ENCODE results near the gene SIRPA.

Gene SIRPA

GRCh38 chr20:1879369-1879768, 15.8 kb upstream of the SIRPA start:
- Histone ChIP-seq H3K79me1 (replicated peaks; ENCODE audit: low read length, poor library complexity, severe bottlenecking) (no peaks in the 10 kb centered on the region), H2BK120ac (ENCODE audit: low read depth, low read length) (no peak overlapping the region), H3K18ac (ENCODE audit: low read depth in 1 of 2, low read length in 2 of 2) (peak overlapping the region in 1 of 2 experiments; percentile 18), H3K27me3 (ENCODE audit: control insufficient read depth in 1 of 2, insufficient read depth in 1 of 2, low read length in 2 of 2) (peaks cover 38 to 85% of the 10 kb centered on the region in 2 experiments), H3K4me2 (ENCODE audit: low read length, poor library complexity, severe bottlenecking) (no peak overlapping the region), H3K23ac (ENCODE audit: low read length in 2 of 2) (no peak overlapping the region), H2BK5ac (ENCODE audit: low read depth, low read length, poor library complexity, severe bottlenecking) (no peak overlapping the region), H3K36me3 (ENCODE audit: control insufficient read depth in 1 of 2, insufficient read depth in 2 of 2, low read depth in 1 of 2, low read length in 2 of 2) (no peaks in the 10 kb centered on the region), H3K27ac (ENCODE audit: low read length, poor library complexity, severe bottlenecking) (no peak overlapping the region), H3K9me3 (ENCODE audit: control insufficient read depth, low read length) (no peaks in the 10 kb centered on the region), H2AK5ac (ENCODE audit: low read length, severe bottlenecking) (no peak overlapping the region), H3K14ac (ENCODE audit: low read length in 2 of 2) (no peak overlapping the region), H3K4ac (ENCODE audit: low read depth in 1 of 2, low read length in 2 of 2) (no peak overlapping the region), H3K4me3 (ENCODE audit: insufficient read depth in 1 of 2, low read depth in 1 of 2, low read length in 2 of 2) (no peak overlapping the region), H3K4me1 (ENCODE audit: control insufficient read depth, insufficient read depth, low read depth, low read length) (peaks cover 4% of the 10 kb centered on the region), H2BK15ac (ENCODE audit: low read depth, poor library complexity, severe bottlenecking) (no peak overlapping the region), H3K9ac (ENCODE audit: low read length) (no peak overlapping the region), H2BK12ac (ENCODE audit: low read length in 2 of 2) (no peak overlapping the region), H4K91ac (ENCODE audit: low read length) (no peak overlapping the region), H2AFZ (ENCODE audit: low read depth, low read length) (no peak overlapping the region), H4K8ac (ENCODE audit: low read length) (no peak overlapping the region)
- 83% methylated on average over 9 of the region's 9 CpGs for WGBS
- DNase-seq: no peak

DNA sequence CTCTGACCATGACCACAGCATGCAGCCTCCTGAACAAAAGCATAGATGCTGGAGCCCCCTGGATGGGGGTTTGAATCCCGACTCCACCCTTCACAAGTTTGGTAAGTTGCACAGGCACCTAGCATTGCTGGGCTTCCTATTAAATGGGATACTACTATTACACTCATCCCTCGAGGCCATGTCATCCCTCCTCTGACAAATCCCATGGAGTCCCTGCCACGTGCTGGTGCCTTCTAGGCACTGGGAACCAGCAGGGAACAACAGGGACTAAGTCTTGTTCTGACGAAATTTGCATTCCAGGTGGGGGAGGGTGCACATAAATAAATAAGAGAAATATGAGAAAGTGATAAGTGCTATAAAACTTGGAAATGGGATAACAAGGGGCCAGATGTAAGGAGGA, 15.3 kb upstream of the SIRPA start:
- no peak overlapping the region for H3K14ac ChIP-seq (ENCODE audit: low read length in 2 of 2)
- H4K91ac ChIP-seq (ENCODE audit: low read length): no peak overlapping the region
- 69% methylated on average over 4 of the region's 4 CpGs for WGBS

GRCh38 chr20:1880529-1881239, 14.5 kb upstream of the SIRPA start:
- Histone ChIP-seq H2BK12ac (ENCODE audit: low read length in 2 of 2) (no peak overlapping the region), H3K36me3 (ENCODE audit: control insufficient read depth in 1 of 2, insufficient read depth in 2 of 2, low read depth in 1 of 2, low read length in 2 of 2) (no peaks in the 10 kb centered on the region), H3K79me1 (replicated peaks; ENCODE audit: low read length, poor library complexity, severe bottlenecking) (no peaks in the 10 kb centered on the region), H3K27ac (ENCODE audit: low read length, poor library complexity, severe bottlenecking) (no peak overlapping the region), H3K9ac (ENCODE audit: low read length) (no peak overlapping the region), H3K9me3 (ENCODE audit: control insufficient read depth, low read length) (no peaks in the 10 kb centered on the region), H4K8ac (ENCODE audit: low read length) (no peak overlapping the region), H3K4me2 (ENCODE audit: low read length, poor library complexity, severe bottlenecking) (no peak overlapping the region), H3K4me3 (ENCODE audit: insufficient read depth in 1 of 2, low read depth in 1 of 2, low read length in 2 of 2) (no peak overlapping the region), H3K4me1 (ENCODE audit: control insufficient read depth, insufficient read depth, low read depth, low read length) (peaks cover 4% of the 10 kb centered on the region), H3K27me3 (ENCODE audit: control insufficient read depth in 1 of 2, insufficient read depth in 1 of 2, low read length in 2 of 2) (peaks cover 42 to 77% of the 10 kb centered on the region in 2 experiments), H2BK5ac (ENCODE audit: low read depth, low read length, poor library complexity, severe bottlenecking) (no peak overlapping the region), H2AFZ (ENCODE audit: low read depth, low read length) (no peak overlapping the region), H3K14ac (ENCODE audit: low read length in 2 of 2) (no peak overlapping the region), H2AK5ac (ENCODE audit: low read length, severe bottlenecking) (no peak overlapping the region), H3K18ac (ENCODE audit: low read depth in 1 of 2, low read length in 2 of 2) (no peak overlapping the region), H3K23ac (ENCODE audit: low read length in 2 of 2) (no peak overlapping the region), H2BK120ac (ENCODE audit: low read depth, low read length) (no peak overlapping the region), H4K91ac (ENCODE audit: low read length) (no peak overlapping the region), H2BK15ac (ENCODE audit: low read depth, poor library complexity, severe bottlenecking) (no peak overlapping the region), H3K4ac (ENCODE audit: low read depth in 1 of 2, low read length in 2 of 2) (peak overlapping the region in 1 of 2 experiments; percentile 28)
- WGBS: 79% methylated on average over 6 of the region's 6 CpGs
- DNase-seq: no peak

More for the DNA sequence above, 15.3 kb upstream of the SIRPA start:
- peaks cover 42 to 85% of the 10 kb centered on the region in 2 experiments for H3K27me3 ChIP-seq (ENCODE audit: control insufficient read depth in 1 of 2, insufficient read depth in 1 of 2, low read length in 2 of 2)
- H3K18ac ChIP-seq (ENCODE audit: low read depth in 1 of 2, low read length in 2 of 2): no peak overlapping the region
- H3K9me3 ChIP-seq (ENCODE audit: control insufficient read depth, low read length): no peaks in the 10 kb centered on the region
- no peak overlapping the region for H2BK15ac ChIP-seq (ENCODE audit: low read depth, poor library complexity, severe bottlenecking)
- no peak for DNase-seq
- peaks cover 4% of the 10 kb centered on the region for H3K4me1 ChIP-seq (ENCODE audit: control insufficient read depth, insufficient read depth, low read depth, low read length)
- no peak overlapping the region for H3K23ac ChIP-seq (ENCODE audit: low read length in 2 of 2)
- H3K4me3 ChIP-seq (ENCODE audit: insufficient read depth in 1 of 2, low read depth in 1 of 2, low read length in 2 of 2): no peak overlapping the region
- H2BK120ac ChIP-seq (ENCODE audit: low read depth, low read length): no peak overlapping the region
- no peak overlapping the region for H3K4ac ChIP-seq (ENCODE audit: low read depth in 1 of 2, low read length in 2 of 2)
- H2BK5ac ChIP-seq (ENCODE audit: low read depth, low read length, poor library complexity, severe bottlenecking): no peak overlapping the region
- H2AK5ac ChIP-seq (ENCODE audit: low read length, severe bottlenecking): no peak overlapping the region
- no peak overlapping the region for H2BK12ac ChIP-seq (ENCODE audit: low read length in 2 of 2)
- no peak overlapping the region for H3K9ac ChIP-seq (ENCODE audit: low read length)
- no peak overlapping the region for H4K8ac ChIP-seq (ENCODE audit: low read length)
- H3K36me3 ChIP-seq (ENCODE audit: control insufficient read depth in 1 of 2, insufficient read depth in 2 of 2, low read depth in 1 of 2, low read length in 2 of 2): no peaks in the 10 kb centered on the region
- H3K27ac ChIP-seq (ENCODE audit: low read length, poor library complexity, severe bottlenecking): no peak overlapping the region
- H3K4me2 ChIP-seq (ENCODE audit: low read length, poor library complexity, severe bottlenecking): no peak overlapping the region
- no peak overlapping the region for H2AFZ ChIP-seq (ENCODE audit: low read depth, low read length)
- no peaks in the 10 kb centered on the region for H3K79me1 ChIP-seq (replicated peaks; ENCODE audit: low read length, poor library complexity, severe bottlenecking)

DNA sequence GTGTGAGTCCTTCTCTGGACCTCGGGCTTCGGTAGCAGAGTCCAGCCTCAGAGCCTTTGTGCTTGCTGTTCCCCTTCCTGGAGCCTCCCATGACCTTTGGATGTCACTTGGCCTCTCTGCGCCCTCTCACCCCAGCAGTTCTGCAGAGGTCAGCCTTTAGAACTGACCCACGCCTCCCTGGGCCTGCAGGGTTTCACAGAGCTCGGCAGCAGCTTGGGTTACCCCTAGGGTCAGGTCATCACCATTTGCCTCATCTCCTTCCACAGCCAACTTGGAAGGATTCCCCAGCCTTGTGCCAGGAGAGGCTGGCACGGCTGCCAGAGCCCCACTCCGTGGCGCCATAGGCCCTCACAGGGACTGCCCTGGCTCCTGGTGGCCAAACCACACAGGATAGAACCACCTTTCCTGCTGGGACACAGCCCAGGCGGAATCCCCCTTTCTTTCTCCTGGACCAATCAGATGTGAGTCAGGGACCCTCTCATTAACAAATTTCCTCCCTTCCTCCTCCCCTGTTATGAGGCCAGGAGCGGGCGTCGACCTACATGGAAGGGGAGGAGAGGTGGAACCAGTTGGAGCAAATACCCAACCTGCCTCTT, 13.9 kb upstream of the SIRPA start:
- Histone ChIP-seq H3K79me1 (replicated peaks; ENCODE audit: low read length, poor library complexity, severe bottlenecking) (no peaks in the 10 kb centered on the region), H3K27me3 (ENCODE audit: control insufficient read depth in 1 of 2, insufficient read depth in 1 of 2, low read length in 2 of 2) (peaks cover 42 to 75% of the 10 kb centered on the region in 2 experiments), H3K36me3 (ENCODE audit: control insufficient read depth in 1 of 2, insufficient read depth in 2 of 2, low read depth in 1 of 2, low read length in 2 of 2) (no peaks in the 10 kb centered on the region), H3K4me3 (ENCODE audit: insufficient read depth in 1 of 2, low read depth in 1 of 2, low read length in 2 of 2) (no peak overlapping the region), H2AFZ (ENCODE audit: low read depth, low read length) (no peak overlapping the region), H3K18ac (ENCODE audit: low read depth in 1 of 2, low read length in 2 of 2) (no peak overlapping the region), H3K14ac (ENCODE audit: low read length in 2 of 2) (no peak overlapping the region), H3K27ac (ENCODE audit: low read length, poor library complexity, severe bottlenecking) (no peak overlapping the region), H2BK15ac (ENCODE audit: low read depth, poor library complexity, severe bottlenecking) (no peak overlapping the region), H3K9ac (ENCODE audit: low read length) (no peak overlapping the region), H2BK120ac (ENCODE audit: low read depth, low read length) (no peak overlapping the region), H2BK5ac (ENCODE audit: low read depth, low read length, poor library complexity, severe bottlenecking) (no peak overlapping the region), H2AK5ac (ENCODE audit: low read length, severe bottlenecking) (no peak overlapping the region), H3K4ac (ENCODE audit: low read depth in 1 of 2, low read length in 2 of 2) (no peak overlapping the region), H3K9me3 (ENCODE audit: control insufficient read depth, low read length) (no peaks in the 10 kb centered on the region), H2BK12ac (ENCODE audit: low read length in 2 of 2) (no peak overlapping the region), H3K23ac (ENCODE audit: low read length in 2 of 2) (no peak overlapping the region), H3K4me1 (ENCODE audit: control insufficient read depth, insufficient read depth, low read depth, low read length) (peaks cover 4% of the 10 kb centered on the region), H4K8ac (ENCODE audit: low read length) (no peak overlapping the region), H4K91ac (ENCODE audit: low read length) (no peak overlapping the region), H3K4me2 (ENCODE audit: low read length, poor library complexity, severe bottlenecking) (no peak overlapping the region)
- 56% methylated on average over 11 of the region's 12 CpGs for WGBS
- DNase-seq: no peak
